Renal cortex interstitium (tissue), 11 donors: Measurements from ENCODE around the gene SGPP1. TPM values are rescaled to one million over a fixed set of nuclear protein-coding genes. Genes with fewer than 3 reads are reported as not detected.
"Not testable (repeated sequence)": the region's sequence is repeated elsewhere in the genome, so short reads cannot be mapped to it uniquely, and the experiment has no call there.

Experiments
- DNase-seq, 11 donors: peaks; one replicate each; pipeline ENCODE4 v3.0.0-alpha.2; 2013; ENCODE audit warnings: low read depth in 9 of 11, low spot score in 4 of 11; ENCODE audit errors: extremely low read depth in 1 of 11
- polyA plus RNA-seq, 3 donors: library from polyadenylated mRNA; unstranded; fragments of 120-200 nt; gene quantifications; one replicate each; pipeline ENCODE4 v1.2.1, GENCODE V29; 2013; ENCODE audit not compliant: insufficient read length in 3 of 3

The SGPP1 gene
- polyA plus RNA-seq, 3 donors = 24.7 to 42.6 (median 31.7) TPM

DNA sequence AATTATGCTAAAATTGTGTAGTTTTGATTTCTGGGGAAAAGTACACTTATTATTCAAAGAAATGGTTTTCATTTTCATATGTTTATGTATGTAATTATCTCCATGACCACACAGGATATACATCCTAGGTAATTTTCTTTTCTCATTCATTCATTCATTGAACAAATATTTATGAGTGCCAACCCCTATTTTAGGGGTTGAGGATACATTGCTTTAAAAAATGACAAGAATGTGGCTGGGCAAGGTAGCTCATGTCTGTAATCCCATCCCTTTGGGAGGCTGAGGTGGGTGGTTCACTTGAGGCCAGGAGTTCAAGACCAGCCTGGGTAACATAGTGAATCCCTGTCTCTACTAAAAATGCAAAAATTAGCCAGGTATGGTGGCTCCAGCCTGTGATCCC lies 40.9 kb downstream of the SGPP1 start:
- DNase-seq = no peak

DNA sequence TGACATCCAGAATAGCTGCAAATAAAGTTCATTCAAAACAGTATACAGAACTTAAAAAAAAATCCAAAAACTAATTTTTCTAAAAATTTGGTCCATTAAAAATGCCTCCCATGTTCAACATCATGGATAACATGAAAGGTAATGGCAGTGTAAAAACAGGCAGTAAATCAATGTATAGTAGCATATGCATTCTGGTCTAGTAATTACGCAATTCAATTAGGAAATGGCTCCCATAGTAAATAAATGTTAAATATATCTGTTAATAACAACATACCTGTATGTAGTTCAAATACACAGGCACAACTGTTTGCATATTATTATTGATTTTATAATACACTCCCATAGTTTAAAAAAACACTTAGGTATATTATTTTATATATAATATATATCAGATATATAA lies 42.5 kb downstream of the SGPP1 start:
- no peak for DNase-seq

DNA sequence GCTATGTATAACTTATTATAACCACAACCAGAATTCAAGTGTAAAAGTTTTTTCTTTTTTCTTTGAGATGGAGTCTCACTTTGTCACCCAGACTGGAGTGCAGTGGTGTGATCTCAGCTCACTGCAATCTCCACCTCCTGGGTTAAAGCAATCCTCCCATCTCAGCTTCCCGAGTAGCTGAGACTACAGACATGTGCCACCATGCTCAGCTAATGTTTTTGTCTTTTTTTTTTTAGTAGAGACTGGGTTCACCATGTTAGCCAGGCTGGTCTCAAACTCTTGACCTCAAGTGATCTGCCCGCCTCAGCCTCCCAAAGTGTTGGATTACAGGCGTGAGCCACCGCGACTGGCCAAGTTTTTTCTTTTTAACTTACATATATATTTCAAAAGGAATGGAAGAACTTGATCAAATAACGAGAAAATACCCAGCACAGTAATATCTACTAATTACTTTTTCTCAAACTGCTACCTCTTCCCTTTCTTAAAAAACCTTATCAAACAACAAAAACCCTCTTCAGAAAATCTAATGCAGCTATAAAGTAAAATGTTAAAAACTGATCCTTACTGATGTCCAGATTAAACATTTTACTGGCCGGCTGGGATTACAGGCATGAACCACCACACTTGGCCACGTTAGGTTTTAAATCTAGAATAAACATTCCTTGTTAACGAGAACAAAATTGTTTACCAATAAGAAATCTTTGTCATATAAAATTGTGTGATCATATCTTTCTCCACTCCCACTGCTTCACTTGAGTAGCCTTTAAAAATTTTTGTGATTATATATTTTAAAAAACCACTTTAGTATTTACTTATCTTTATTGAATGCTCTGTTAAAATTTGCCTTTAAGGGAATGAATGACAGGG lies 44.9 kb downstream of the SGPP1 start:
- no peak for DNase-seq

DNA sequence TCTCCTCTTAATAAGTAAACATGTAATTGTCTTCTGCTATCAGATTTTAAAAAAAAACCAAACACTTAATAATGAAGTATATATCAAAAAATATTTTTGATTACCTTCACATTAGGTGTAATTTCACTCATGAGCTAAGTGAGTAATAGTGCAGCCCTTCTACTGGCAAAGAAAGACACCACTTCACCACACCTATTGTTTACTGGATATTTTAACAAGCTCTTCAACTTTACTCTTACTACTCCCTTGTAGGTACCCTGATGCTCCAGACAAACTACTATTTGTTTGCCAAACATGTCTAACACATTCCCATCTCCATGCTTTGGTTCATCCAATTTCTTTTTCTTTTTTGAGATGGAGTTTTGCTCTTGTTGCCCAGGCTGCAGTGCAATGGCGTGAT lies 49.3 kb downstream of the SGPP1 start:
- no peak for DNase-seq

DNA sequence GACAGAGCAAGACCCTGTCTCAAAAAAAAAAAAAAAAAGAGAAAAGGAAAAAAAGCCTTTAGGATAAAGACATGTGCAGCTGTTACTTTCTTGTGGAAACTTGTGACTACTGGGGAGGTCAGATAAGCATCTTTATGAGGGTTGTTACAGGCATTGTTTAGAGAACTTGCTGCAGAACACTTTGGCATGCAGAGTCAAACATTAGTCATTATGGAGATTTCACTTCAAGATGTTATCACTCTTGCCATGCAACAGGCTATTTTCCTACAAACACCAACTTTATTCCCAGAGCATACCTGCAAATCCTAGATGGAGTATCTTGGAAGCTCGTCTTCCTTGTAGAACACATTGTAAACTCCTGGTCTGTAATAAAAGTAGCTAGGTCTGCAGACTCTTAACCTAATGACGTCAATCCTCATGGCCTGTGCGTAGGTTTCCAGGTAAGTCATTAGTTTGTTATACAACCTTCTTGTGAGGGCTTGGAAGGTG lies 49.9 kb downstream of the SGPP1 start:
- peak in 6 of 11 donors; percentile 10 to 45 (median 31) for DNase-seq

DNA sequence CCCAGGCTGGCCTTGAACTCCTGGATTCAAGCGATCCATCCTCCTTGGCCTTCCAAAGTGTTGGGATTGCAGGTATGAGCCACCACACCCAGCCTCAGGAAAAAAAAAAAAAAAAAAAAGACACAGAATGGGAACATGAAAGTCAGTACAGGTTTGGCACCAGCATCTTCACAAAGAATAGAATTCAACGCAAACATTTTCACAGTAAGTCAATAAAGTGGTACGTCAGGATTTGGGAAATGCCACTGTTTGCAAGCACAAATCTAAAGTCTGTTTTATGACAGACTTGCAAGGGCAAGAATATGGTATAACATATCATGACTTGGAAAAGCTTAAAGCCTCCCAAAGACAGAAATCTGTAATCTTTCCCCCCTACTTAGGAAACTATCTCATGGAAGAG lies 51.2 kb downstream of the SGPP1 start:
- DNase-seq = no peak

DNA sequence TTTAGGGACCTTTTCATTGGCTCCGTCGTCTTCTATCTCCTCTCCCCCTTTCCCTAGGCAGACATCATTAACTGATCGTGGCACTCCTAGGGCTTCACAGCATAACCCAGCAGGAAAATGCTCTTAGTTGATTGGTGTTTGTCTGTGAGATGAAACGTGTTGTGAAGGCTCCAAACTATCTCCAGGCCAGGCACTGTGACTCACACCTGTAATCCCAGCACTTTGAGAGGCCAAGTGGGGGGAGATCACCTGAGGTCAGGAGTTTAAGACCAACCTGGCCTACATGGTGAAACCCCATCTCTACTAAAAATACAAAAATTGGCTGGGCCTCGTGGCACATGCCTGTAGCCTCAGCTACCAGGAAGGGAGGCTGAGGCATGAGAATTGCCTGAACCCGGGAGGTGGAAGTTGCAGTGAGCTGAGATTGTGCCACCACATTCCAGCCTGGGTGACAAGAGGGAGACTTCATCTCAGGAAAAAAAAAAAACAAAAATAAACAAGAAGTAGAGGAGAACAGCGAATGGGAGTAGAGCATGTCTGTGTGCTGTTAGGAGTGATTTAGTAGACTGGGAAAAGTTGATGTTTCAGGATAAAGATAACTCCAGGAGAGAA lies 53.9 kb downstream of the SGPP1 start:
- DNase-seq = no peak

DNA sequence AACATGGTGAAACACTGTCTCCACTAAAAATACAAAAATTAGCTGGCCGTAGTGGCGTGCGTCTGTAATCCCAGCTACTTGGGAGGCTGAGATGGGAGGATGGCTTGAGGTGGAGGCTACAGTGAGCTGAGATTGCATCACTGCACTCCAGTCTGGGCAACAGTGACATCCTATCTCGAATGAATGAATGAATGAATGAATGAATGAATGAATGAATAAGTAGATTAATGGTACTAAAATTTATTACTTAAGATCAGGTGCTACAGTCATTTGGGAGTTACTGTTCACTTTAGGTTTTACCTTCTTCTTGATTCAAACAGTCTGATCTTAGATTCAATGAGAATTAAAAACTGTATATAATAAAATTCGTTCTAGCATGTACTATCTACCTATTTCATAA lies 54.6 kb downstream of the SGPP1 start:
- DNase-seq = no peak

DNA sequence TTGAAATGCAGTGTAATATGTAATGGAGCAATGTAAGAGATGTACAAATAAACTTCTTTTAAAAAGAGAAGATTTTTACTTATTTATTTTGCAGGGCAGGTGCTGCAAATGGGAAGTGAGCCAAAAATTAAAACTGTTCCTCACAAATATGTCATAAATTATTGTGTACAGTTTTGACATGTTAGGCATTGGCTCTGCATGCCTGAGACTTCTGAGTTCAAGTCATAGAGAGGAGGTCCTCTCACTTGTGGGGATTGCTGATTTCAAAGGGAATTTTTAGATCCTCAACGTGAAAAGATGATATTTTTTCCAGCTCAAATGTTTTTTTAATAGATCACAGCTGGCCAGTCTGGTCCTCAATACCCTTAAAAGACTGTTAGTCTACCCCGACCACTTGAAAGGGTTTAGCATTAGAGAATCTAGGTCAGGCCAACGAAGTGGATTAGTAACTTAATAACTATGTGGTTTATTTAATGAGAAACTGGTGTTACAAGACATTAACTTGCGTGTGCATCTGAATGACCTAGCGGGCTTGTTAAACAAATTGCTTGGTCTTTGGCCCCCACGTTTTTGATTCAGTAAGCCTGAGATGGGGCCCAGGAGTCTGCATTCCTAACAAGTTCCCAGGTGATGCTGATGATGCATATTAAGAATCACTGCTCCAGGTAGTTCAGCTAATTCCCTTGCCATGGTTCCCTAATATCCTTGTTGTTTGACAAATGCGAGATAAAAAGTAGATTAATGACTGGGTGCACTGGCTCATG lies 55.3 kb downstream of the SGPP1 start:
- peak in 7 of 11 donors; percentile 20 to 77 (median 46) for DNase-seq

DNA sequence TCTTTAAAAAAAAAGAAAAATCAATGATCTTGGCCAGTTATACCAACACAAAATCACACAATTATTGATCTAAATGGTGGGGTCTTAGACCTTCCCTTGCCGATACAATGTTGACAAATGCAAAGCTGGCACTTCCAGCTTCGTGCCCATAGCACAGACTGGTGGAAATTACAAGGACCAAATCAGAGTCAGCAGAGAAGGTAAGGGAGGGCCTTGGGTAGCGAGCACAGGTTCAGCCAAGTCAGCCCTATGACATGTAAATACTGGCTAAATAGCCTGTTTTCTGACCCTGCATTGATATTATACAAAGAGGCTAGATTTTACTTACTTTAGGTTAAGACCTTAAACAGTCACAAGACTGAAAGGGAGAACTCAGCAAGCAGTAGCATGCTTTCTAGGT lies 55.9 kb downstream of the SGPP1 start:
- DNase-seq = no peak

DNA sequence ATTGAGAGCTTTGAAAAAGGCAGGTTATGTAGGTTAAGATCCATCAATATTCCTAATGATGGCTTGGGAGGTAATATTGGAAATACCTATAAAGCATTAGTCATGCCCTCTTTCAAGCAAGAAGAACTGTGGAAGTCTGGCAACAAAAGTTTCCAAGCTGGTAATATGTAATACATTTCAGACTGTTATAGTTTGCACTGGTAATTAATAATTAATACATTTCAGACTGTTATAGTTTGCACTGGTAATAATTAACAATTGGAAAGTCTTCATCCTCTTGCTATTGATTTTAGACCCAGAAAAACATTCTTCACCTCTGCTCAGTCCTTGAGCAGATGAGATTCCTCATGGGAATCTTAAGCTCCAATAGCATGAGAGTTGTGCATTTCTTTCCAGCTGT lies 57.2 kb downstream of the SGPP1 start:
- DNase-seq = no peak

DNA sequence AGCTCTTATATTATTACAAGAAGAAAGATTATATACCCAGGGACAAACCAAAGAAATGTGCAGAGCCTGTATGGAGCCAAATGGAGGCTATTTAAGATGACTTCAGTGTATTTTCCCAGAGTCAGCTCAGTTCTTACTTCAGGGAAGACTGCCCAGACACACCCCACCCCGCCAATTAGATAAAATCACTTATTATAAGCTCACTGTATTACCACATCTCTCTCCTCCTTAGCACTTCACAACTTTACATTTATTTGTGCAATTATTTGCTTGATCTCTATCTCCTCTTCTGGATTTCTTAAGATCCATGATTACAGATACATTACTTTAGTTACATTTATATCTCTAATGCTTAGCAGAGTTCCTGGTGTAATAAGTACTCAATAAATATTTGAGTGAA lies 61.5 kb downstream of the SGPP1 start:
- no peak for DNase-seq

DNA sequence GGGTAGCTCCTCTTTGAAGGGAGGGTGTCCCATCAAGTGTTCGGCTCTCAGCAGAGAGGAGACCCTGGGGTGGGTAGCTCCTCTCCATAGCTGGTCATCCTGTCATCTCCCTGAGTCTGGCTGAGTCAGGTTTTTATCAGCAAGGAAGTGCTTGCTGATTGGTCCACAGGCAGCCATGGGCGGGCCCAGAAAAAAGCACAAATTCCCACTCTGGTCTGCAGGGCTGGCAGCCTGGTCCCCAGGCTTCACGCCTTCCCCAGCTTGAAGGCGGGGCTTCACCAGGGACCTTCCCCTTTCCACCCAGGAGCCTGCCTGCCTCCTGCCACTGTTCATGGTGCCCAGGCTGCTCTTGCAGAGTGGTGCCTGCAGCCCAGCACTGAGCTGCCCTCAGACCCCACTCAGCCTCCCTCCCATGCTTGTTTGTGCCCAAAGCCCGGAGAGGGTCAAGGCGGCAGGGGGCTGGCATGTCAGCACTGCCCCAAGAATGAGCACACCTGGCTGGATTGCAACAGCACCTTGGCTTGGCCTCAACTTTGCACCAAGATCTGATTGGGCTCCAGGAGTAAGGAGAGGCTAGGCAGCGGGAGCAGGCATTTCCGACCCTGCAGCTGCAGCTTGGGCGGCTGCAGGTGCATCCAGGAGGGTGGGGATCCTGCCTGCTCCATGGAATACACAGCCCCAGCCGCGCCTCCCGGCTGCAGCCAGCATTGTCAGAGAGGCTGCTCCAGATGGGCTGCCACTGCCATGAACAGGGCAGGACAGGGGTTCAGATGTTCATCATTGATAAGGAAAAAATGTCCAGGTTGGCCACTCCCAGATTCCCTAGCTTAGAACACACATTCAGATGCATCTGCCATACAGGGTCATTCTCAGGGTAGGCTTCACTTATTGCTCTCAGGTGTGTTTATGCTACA lies 64.2 kb downstream of the SGPP1 start:
- DNase-seq = no peak

DNA sequence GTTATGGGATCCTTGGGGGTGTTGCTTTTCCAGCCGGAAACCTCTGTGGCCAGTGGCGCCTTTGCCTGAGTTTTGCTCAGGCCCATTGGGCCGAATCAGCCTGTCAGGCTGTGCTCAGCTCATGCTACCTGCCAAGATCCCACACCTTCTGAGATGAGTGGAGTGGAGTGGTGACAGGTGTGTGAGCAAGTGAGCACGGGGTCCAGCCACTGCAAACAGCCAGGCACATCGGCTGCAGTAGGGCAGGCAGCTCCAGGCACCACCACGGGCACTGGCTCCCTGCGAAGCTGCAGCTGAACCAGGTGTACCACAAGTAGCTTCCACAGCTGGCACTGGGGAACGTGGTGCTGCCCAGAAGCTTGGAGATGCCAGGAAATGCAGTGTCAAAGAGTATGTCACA lies 65.1 kb downstream of the SGPP1 start:
- no peak for DNase-seq

DNA sequence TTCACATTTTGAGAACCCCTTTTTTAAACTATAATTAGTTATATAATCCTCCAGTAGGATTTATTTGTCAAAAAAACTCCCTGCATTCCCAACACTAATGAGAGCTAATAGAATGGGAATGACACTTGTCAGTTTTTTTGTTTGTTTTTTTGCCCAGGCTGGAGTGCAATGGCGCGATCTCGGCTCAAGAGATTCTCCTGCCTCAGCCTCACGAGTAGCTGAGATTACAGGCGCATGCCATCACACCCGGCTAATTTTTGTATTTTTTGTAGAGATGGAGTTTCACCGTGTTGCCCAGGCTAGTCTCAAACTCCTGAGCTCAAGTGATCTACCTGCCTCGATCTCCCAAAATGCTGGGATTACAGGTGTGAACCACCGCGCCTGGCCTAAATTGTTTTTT lies 66.0 kb downstream of the SGPP1 start:
- DNase-seq = not testable (repeated sequence)

DNA sequence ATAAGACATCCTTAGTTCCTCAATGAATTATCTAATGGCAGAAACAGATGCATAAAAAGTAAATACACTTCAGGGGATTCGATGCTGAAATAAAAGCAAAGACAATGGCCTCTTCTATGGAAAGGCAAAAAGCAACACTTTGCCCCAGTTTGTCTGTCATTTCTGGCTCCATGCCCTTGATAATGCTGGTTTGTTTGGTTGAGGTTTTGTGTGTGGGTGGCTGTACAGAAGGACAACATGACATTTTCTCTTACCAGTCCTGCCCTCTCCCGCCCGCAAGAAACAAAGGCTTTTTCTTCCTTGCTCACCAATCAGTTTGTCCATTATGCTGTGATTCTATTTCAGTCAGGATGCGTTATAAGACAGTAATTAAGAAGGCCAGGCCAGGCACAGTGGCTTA lies 68.1 kb downstream of the SGPP1 start:
- DNase-seq = no peak

DNA sequence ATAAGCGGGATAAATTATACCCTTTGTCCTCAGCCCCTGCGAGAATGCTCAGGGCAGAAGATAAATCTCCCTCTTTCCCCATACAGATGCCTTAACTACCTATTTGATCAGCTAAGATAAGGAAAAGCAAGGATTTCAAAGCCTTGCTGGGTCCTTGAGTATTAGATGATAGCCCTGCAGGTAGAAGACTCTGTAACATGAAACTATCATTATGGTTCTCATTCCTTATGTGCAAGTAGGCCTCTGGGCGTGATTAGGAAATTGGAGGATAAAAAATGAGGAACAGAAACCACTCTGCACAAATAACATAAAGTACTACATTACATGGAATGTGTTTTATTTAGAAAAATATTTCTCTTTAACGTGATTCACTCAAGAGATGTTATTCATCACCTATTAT lies 71.7 kb downstream of the SGPP1 start:
- DNase-seq = no peak

DNA sequence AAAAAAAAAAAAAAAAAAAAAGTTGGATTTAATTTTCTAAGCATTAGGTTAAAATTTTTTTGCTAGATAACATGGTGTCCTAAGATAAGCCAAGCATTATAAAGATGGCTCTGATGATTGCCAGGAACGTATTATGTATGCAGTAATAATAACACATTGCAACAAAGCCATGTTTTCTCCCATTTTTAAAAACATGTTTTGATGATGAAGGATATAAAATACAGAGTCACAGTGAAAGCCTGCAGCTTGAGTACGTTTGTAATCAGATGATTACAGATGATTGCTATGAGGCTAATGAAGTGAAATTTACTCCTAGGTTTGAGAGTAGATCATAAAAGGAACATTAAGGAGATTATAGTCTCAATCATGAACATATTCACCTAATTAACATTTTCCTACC lies 72.9 kb downstream of the SGPP1 start:
- DNase-seq = no peak

DNA sequence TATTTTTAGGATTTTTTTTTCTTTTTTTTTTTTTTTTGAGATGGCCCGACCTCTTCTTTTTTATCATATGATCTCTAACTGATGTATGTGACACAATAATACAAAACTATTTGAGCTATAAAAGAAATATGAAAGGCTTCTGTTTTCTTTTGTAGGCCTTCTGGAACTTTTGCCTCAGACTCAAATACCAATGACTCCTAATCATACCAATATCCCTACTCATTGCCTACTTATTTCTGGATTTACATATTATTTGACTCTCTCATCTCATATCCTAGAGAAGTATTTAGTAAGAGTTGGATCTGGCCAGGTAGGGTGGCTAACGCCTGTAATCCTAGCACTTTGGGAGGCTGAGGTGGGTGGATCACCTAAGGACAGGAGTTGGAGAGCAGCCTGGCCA lies 73.5 kb downstream of the SGPP1 start:
- no peak for DNase-seq
